ENCODE data around the gene OPN4. TPM values are rescaled to one million over a fixed set of nuclear protein-coding genes. Genes with fewer than 3 reads are reported as not detected.
A peak's percentile ranks its signal among the peaks of the same experiment; 100 is the strongest.

Gene OPN4
- polyA plus RNA-seq, 12 donors = 0.81 to 2.4 (median 1.2) TPM; not detected in 2

DNA sequence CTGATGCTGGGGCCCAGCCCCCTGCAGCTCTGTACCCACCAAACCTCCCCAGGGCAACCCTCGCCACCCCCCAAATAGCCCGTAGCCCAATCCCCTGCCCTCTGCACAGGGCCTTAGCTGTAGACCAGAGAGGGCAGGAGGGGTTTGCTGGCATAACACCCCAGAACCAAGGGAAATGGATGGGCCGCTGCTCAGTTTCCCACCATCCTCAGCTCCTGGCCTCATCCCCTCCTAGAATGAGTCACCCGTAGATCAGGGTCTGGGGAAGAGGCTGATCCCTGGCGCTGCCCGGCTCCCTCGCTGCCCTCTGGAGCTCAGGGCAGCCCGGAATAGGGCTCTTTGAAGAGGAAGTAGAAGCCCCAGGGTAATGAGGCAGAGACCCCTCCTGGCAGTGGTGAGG is 45.2 kb downstream of the OPN4 start:
- no peak for DNase-seq

DNA sequence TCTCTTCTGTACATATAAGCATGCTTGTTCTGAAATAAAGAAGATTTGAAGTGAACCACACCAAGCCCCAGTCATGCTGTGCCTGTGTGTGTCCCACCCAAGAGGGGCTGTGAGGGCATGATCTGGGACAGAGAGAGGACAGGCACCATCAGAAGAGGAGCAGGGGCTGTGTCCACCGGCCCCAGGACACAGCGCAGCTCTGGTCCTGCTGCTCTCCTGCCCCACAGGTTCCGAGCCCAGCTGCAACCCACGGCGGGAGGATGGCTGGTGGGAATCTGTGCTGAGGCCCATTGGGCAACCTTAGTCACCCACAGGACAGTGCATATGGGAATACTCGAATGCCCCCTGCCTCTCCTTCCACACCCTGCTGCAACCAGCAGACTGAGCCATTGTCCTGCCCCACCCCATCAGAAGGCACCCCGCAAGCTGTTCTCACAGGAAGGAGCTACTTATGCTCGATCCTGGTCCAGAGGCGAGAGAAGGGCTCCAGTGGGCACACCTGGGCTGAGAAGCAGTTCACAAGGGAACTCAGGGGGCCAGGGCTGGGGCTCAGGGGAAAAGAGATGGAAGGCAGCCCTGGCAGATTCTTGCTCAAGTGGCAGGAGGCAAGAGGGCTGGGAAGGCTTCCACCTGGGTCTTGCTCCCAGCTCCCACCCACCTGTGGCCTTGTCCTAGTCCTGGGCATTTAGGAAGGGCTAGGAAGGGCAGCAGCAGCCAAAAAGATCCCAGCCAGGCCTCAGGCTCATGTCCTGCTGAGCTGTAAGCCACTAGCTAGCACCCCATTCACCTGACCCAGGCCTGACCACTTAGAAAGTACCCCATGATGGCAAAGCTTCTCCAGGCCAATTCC is 45.9 kb downstream of the OPN4 start:
- no peak for DNase-seq

DNA sequence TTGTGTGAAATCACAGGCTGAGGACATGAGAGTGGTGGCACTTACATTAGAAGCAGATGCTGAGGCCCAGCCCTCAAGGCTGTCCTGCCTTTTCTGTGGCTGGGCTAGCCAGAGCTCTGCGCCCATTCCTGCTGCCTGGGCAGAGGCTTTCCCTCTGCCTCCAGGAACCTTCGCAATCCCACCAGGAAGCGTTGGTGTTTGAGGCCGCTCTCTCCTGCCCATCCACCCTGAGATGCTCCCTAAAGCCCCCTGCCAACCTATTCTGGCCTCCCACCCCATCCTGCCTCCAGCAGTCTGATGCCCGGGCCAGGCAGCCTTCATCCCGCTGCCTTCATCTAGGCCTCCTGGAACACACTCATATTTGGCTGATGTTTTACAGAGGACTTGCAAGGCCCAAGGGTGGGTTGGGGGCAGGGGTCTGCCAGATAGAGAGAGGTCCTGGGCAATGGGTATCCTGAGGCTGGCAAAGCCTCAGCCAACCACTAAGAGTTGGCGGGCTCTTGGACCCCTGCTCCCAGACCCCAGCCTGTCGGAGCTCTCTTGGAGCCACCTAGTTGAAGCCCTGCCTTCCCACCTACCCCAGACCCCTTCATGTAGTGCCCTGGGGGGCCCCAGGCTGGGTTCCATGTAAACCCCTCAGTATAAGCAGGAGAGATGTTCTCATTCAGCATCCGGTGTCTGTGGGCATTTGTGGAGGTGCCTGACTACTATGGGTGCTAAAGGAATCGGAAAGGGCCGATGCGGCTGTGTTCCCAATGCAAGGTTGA is 46.7 kb downstream of the OPN4 start:
- no peak for DNase-seq

DNA sequence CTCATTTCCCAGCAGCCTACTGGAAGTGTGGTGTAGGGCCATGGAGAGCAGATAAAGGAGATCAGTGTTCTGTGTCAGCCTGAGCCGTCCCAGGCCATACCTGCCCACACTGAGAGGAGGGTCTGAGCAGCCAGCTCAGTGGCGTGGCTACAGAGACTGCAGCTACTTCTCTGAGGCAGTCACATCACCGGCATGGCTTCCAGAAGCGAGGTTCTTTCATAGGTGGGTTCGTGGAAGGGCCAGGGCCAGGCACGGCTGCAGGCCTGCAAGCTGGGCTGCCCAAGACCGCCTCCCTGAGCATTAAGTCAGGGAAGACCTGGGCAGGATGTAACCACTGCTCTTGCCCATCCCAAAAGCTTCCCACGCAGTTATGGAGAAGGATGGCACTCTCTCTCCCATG is 48.8 kb downstream of the OPN4 start:
- no peak for DNase-seq

DNA sequence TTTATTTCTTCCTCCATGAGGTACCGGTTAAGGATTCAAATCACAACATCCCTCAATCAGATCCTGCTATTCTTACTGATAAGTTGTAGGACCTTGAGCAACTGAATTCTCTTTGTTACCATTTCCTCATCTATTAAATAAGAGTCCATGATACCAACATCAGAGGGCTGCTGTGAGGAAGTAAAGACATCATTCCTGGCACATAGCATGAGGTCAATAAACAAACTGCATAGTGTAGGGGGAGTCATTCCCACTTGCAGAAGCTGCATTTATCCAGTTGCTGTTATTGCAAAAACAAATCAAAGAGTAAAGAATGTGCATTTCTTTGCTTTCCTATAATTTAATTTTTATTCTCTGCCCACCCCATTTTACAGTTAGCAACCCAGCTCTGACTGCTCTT is 50.8 kb downstream of the OPN4 start:
- DNase-seq = no peak

DNA sequence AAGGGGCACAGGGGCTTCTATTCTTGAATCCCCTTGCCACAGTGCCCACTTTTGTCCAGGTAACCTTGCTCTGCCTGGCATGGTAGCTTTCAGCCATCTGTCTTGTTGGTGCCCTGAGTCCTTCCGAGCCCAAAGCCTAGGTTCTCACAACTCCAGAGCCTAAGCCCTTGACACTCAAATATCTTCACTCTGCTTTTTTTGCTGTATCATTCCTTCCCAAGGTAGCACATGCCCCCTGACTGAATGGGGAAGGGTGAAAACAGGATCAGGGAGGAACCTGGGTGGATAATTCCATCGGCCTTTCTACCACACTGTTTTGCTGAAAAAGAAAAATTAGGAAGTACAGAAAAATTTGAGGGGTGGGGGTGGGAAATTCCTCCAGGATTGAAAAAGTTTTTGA is 51.6 kb downstream of the OPN4 start:
- no peak for DNase-seq

DNA sequence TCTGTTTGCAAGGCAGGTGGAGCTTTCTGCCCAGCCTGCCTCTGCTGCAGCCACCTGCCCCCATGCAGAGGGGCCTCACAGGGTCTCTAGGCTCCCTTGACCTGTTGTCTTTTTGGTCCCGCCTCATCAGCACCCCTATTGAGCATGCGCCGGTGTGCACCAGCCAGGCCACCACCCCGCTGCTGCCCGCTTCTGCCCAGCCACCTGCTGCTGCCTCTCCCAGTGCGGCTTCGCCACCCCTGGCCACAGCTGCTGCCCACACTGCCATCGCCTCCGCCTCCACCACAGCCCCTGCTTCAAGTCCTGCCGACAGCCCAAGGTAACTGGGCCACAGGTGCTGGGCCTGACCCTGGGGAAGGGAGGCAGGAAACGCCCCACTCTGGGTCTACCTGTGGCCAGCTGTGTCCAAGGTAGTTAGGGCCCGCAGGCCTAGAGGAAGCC is 52.1 kb downstream of the OPN4 start:
- no peak for DNase-seq

DNA sequence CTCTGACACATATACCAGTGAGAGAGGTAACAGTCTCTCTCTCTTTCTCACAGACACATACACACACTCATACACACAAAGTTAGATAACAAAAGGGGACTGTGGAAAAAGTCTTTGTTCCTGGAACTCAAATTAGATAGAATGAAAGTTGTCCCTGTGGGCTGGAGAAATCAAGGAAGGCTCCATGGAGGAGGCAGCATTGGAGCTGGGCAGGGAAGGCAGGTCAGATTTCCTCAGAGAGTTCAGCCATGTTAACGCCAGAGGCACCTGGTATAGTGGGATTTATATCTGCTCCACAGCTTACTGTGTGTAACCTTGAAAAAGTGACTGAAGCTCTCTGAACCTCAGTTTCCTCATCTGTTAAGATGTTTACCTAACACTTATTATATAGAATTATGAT is 52.6 kb downstream of the OPN4 start:
- DNase-seq = no peak

DNA sequence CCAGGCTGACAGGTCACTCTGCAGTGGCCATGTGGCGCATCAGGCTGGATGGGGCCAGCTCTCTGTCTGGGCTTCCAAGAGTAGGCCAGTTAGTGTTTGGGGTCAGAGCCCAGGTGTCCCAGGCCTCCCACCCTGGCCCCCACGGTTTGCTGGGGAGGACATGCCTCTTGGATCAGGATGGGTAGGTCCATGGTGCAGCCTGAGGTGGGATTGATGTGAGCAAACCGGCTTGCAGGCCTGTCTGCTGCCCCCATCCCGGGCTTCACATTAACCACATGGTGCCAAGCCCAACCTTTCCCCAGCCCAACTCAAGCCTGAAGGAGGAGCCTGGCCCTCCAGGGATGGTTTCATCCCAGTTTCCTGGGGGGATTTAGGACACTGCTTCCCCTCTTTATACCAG is 53.2 kb downstream of the OPN4 start:
- DNase-seq = no peak

DNA sequence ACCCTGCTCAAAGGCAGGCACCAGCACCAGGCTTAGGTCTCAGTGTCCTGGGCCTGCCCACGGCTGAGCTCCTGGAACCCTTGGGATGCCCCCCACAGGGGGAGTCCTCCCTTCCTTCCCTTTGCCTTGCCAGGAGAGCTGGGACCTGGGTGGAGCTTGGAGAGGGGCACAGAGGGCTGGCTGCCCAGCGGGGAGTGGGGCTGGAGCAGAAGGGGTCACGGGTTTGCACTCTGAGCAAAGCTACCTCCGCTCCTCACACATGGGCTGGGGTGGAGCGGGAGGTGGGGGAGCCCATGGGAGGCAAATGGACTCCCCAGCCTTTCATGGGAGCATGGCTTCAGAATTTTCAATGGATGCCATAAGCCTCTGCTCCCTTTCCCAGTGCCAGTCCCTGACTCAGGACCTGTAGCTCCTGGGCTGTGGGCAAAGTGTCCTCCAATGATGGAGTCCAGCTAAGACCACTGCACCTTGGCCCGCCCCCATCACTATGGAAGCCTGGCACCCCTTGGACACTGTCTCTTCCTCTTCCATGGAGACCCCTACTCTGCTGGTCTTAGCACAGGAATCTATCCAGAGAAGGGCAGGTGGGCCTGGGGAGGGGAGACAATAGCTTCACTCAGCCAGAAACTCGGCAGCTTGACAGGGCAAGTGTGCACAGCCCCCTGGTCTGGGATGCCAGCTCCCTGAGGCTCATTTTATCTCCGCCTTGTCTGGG is 53.9 kb downstream of the OPN4 start:
- no peak for DNase-seq

DNA sequence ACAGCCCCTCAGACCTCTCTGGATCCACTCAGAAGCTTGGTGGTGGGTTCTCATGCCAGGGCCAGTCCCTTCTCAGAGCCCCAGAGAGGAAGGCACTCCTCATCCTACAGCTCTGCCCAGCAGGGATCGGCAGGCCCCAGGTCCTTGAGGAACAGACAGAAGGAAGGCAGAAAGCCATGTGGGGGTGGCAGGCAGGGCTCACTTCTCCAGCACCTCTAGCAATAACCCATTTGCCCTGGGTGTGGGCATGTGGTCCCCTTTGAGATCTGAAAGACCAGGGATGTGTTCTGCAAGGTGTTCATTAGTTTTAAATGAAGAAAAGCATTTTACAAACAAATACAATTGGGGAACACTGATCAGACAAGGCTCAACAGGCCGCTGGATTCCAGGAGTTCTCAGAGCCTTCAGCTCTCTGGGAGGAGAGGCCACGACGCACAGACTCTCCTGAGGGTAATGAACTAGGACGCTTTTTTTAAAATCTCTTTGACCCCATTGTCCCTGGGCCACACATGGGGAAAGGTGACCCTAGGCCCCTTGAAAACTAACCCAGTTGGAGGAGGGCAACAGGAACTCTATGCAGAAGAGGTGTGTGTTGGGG is 54.5 kb downstream of the OPN4 start:
- no peak for DNase-seq

DNA sequence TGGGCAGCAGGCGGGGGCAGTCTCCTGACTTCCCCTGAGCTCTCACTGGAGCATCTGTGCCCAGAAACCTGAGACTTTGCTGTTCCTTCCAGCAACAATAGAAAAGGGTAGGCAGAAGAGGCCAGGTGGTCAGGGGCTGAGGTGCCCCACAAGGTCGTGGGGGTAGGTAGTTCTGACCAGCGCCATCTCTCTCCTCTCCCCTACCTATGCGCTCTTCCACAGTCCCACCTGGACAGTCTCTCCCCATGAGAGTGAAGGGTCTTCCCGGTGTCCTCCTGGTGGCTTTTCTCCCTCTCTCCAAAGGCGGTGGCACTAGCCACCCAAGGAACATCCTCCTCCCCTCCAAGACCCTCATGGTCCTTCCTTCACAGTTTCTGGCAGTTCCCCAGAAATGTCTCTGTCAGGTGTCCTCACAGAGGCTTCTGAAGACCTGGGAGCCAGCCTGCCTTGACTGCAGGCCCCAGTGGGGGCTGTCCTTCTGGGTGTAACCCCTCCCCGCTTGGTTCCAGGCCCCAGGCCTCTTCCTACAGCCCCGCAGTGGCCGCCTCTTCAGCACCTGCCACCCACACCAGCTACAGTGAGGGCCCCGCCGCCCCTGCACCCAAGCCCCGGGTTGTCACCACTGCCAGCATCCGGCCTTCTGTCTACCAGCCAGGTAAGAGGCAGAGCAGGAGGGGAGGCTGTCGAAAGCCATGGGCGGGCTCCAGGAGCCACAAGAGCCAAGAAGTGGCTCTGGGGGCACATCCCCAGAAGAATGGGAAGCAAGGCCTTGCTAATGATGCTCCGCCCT is 55.2 kb downstream of the OPN4 start:
- DNase-seq = no peak

DNA sequence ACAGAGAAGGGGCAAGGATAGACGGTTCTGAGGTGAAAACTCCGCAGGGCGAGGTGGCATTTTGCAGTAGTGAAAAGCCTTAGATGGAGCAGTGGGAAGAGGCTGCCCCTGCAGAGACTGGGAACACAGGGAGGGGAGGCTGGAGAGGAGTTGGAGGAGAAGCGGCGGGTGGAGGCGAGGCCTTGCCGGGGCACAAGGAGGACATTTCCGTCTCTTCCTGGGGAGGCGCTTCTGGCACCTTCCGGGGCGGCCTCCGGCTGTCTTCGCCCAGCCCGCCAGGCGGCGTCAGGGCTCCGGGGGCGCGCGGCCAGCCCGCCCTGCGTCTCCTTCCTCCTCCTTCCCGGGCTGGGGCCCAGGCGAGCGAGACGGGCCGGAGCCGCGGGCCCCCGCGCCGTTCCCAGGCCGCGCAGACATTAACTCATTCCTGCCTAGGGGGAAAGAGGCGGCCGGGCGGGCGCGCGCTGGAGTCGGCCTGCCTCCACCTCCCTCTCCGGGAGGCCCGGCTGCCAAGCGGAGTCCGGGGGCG is 56.7 kb downstream of the OPN4 start:
- peak; percentile 94 for DNase-seq

DNA sequence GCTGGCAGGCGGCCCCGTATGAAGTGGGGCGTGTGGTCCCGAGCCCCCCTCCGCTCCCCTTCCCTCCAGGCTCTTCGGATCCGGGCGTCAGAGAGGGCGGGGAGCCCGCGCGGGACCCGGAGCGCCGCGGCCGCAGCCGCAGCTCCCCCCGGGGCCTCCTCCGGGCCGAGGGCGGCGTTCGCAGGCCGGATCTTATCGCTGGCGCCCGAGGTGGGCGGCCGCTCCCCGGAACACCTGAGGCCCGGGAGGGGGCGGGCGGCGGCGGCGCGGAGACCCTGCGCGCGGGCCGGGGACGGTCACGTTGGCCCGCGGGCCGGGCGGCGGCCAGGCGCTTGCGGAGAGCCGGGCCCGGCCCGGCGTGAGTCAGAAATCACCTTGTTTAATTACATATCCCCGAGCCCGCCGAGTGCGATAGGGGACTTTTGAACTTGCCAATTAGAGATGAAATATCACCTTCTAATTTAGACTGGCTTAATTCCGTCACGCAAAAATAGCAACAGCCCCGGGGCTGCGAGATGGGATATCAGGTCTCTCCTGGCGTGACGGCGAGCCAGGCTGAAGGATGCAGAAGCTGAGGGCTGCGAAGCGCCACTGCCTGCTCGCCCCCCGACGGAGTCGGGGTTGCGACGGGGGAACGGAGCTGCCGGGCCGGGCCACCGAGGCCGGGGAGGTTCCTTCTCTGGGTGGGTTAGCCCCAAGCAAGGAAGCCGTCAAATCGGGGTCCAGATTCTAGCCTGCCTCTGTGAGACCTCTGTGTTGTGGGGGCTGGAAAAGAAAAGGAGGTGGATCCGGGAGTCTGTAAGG is 57.4 kb downstream of the OPN4 start:
- peak; percentile 67 for DNase-seq

DNA sequence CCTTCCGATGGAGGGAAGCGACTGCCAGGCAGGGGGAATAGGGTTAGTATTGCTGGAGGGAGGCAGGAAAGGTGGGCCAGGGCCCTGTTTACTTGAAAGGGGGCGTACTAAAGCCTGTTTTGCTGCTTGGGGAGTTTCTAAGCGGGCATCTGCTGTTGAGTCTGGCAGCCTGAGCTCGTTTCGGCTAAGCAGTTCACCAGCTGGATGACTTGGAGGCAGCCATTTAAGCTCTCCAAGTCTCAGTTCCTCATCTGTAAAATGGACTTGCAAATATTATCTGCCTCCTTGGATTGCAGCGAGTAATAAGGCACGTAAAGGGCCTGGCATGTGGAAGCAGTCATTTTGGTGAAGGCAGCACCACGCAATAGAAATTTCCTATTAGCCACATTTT is 58.0 kb downstream of the OPN4 start:
- DNase-seq = no peak

DNA sequence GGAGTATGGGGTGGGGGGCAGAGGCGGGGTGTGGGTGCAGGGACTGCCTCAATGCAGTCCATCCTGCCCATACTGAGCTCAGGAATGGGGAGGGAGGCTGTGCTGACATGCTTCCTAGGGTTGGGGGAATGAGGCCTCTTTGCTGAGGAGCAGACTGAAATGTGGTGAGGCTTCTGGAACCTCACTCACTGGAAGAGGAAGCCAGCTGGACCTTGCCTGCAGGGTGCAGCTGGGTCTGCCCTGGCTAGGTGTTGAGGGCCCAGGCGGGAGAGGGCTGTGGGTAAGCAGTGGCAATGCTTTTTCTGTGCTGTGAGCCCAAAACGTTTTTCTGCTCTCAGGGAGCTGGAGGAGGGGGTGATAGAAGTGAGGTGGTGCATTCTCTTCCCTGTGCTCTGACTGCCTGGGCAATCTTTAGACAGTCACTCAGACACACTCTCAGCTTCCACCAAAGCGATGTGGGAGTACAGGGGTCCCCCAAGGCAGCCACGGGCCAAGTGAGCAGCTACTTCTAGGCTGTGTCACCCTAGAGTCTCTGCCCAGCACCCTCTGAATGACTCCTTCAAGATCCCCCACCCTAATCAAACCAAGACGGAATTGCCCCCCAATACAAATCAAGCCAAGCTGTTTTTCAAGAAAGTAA is 60.9 kb downstream of the OPN4 start:
- no peak for DNase-seq

DNA sequence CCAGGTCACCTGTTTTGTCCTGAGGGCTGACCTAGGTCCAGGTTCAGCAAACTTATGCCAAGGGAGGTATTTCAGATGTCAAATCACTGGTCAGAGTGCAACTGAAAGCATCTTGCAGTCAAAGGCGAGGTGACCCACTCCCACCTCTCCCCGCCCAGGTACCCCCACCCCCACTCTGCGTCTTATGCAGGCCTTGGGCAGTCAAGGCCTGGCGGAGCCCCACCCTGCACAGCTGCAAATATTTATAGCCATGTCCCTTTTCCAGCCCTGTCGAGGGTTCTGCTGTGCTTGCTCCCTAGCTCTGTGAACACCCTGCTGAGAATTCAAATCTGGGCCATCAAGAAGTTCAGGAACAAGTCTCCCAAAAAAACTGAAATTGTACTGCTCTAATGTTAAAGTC is 61.5 kb downstream of the OPN4 start:
- DNase-seq = no peak
